Ishikawa (cell line): ENCODE results near the gene UHRF1.

Experiments used
- EP300 ChIP-seq: IDR thresholded peaks from 2 replicates; pipeline ENCODE4 v1.6.1; 2012; ENCODE audit warnings: borderline replicate concordance
- RAD21 ChIP-seq: IDR thresholded peaks from 2 replicates; pipeline ENCODE4 v1.6.1; 2012; ENCODE audit warnings: low read depth
- TCF12 ChIP-seq: IDR thresholded peaks from 2 replicates; pipeline ENCODE4 v1.6.1; 2012; ENCODE audit warnings: low read depth
- TF ChIP-seq, protein P1 (sequence below): IDR thresholded peaks from 2 replicates; pipeline ENCODE4 v1.6.1; 2012

GRCh38 chr19:4873930-4874329 lies 35.4 kb upstream of the UHRF1 start:
- TF ChIP-seq TCF12 (no peak), EP300 (no peak), RAD21 (no peak)
- TF ChIP-seq, protein P1, sequence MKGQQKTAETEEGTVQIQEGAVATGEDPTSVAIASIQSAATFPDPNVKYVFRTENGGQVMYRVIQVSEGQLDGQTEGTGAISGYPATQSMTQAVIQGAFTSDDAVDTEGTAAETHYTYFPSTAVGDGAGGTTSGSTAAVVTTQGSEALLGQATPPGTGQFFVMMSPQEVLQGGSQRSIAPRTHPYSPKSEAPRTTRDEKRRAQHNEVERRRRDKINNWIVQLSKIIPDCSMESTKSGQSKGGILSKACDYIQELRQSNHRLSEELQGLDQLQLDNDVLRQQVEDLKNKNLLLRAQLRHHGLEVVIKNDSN = no peak
